ENCODE results near the gene SOX6.
"Not testable (repeated sequence)": the region's sequence is repeated elsewhere in the genome, so short reads cannot be mapped to it uniquely, and the experiment has no call there.

Gene SOX6

GRCh38 chr11:16356057-16356760 is at the start of gene SOX6:
Gene SOX6 (minus strand): TSS chr11:16356546. CDS start chr11:16341248, 15,298 bp downstream.
- peak; percentile 49 for DNase-seq (ENCODE audit: low read depth in 2 of 2)

DNA sequence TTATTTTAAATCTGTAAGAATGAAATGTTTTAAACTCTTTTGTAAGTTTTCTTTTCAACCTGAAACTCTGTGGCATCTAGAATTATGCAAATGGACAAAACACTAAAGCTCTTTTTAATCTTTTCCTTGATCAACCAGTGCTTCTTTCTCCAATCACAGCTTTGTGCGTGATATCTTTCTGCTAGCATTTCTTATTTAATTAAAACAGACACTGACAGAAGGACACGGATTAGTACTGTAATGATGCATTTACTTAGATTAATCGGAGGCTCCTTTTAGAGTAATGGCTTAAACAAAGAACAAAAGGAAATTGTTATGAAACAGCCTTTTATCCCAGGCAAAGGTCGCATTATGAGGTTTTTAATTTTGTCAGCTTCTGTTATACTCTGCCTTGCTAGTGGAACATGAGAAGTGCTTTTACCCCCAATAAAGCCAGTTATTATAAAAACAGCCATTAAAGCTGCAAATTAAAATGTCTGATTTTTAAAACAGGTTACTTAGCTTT is 48.5 kb upstream of the SOX6 start:
- no peak for DNase-seq (ENCODE audit: low read depth in 2 of 2)

DNA sequence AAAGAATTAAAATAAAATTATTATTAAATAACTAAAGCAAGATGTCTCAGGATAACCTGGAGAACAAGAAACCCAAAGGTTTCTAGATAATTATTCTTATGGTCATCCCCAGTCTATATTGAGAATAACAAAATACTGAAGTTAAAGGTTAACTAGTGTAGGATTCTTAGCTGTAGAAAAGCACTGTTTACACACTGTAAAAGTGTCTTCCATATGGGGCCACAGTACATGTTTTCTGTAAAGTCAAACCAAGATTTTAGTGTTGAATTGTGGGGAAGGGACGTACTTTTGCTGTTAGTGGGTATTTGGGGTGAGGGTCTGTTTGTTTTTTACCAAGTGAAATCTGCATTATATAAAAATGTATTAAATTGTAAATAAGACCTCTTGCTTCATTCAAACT is 47.5 kb upstream of the SOX6 start:
- no peak for DNase-seq (ENCODE audit: low read depth in 2 of 2)

DNA sequence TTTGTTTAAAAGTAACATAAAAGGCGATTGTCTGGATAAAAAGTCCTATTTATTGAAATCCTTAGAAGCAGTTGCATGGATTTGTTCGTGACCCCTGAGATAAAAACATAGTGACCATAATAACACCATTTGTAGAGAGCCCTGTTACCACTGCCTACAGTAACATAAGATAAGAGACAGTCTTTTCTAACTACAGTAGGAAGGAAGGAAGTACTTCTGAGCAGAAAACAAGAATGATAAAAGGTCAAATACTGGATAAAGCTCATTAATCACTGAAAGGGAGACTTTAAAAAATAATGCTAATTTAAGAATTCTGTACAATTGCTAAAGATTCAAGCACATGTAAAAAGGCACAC is 47.1 kb upstream of the SOX6 start:
- no peak for DNase-seq (ENCODE audit: low read depth in 2 of 2)

DNA sequence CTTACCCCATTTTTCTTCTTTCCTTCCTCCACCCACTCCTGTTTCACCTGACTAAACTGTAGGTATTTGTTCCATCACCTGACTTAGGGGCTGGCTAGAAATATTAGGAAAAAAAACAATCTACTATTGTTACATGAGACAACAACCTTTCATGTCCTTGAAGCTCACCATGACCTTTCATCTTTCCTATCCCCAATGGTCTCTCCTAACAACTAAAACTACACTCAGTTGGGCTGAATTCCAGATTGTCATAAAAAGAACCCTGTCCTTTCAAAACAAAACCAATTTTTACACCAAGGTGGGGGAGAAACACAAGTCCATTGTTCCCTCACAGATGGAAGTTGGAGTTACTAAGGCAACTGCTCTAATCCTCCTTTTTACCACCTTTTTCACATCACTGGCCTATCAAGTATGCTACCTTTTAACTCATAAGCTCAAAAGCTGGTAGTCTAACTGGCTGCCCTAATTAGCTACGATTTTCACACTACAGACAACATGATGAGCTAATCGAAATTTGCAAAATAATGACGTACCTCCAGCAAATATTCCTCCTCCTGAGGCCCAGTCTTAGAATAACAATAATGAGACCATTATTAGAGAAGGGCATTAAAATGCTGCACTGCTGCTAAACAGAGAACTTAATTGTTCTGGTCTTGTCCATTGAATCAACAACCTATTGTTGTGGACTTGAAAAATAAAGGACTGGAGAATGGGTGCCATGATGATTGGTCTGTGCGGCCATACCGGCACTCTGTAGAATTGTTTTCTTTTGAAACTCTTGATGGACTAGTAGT is 46.5 kb upstream of the SOX6 start:
- no peak for DNase-seq (ENCODE audit: low read depth in 2 of 2)

GRCh38 chr11:16397390-16397789 is 41.0 kb upstream of the SOX6 start:
- no peak for DNase-seq (ENCODE audit: low read depth in 2 of 2)

GRCh38 chr11:16395601-16396000 is 39.3 kb upstream of the SOX6 start:
- DNase-seq (ENCODE audit: low read depth in 2 of 2): no peak

GRCh38 chr11:16394947-16395346 is 38.6 kb upstream of the SOX6 start:
- no peak for DNase-seq (ENCODE audit: low read depth in 2 of 2)

DNA sequence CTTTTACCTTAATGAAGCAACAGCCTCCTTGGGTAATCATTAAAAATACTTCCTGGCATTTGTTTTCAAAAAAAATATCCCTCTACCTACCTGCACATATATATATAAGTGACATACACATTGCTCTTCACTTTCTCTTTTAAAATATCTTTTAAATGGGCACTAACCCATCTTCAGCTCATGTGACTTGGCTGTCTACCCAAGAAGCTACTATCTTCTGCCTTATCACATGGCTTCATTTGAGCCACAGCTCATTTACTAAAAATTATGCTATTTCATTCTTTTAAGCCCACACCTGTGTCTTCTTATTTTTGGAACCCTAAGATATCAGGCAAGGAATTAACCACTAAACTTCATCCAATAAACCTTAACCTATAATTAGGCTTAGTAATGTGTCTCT is 37.0 kb upstream of the SOX6 start:
- no peak for DNase-seq (ENCODE audit: low read depth in 2 of 2)

DNA sequence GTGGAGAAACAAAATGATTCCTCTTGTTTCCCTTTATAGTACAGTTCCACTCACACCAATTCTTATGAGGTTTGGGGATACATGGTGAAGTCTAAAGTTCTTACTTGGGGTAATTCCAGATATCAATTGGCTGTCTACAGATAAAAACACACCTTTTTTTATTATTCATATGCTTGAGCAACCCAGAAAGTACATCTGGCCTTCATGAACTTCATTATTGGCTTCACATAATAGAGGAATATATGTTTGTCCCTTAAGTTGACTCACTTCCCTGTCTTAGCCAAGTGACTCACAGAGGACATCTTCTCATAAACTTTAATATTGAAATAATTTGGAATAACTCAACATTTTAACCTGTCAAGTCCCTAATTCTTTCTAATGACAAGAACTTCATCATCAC is 36.3 kb upstream of the SOX6 start:
- no peak for DNase-seq (ENCODE audit: low read depth in 2 of 2)

- not testable (repeated sequence) for DNase-seq (ENCODE audit: low read depth in 2 of 2)
Observed at GRCh38 chr11:16390826-16391225, 34.5 kb upstream of the SOX6 start.

DNA sequence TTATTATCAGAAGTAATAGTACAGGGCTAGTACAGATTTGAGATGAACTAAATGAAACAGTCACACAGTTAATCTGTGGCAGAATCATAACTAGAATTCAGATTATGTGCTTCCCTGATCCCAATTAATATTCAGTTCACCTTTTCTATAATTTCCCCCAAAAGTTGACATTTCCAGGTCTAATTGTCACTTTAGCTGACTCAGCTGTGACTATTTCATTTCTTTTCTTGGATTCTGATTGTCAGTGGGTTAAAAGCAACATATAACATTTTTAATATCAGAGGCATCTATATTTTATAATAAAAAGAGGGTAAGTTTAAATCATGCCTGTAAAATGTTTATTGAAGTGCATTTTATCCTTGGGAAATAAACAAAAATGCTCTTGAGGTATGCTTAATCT is 28.8 kb upstream of the SOX6 start:
- DNase-seq (ENCODE audit: low read depth in 2 of 2): no peak

DNA sequence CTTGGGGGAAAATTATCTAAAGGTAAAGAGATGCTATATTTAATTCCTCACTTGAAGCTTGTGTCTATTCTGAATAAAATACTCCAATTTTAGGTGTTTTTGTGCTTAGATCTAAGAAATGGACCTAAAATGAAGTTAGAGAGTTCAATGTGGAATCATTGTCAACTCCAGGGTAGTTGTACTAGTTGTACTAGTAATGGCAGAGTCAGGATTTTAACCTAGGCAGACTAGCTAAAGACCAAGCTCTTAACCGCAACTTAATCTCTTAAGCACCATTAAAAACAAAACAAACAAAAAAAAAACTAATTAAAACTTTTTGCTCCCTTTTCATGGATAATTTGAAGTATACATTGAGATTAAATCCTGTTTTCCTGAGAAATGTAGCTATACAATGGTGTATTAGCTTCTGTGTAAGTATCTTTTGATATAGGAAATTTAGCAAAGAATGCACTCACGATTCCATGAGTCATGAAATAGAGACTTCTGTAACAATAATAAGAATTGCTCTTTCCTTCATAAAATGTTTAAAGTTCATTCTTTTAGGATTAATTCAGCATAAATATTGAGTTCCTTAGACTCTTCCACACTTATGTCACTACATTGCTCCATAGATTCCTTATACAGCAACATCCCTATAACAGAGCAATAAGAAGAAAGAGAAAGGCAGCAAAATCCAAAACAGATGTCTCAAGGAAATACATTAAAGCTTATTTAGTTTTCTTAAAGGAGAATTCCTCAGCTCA is 26.5 kb upstream of the SOX6 start:
- DNase-seq (ENCODE audit: low read depth in 2 of 2): peak; percentile 93

DNA sequence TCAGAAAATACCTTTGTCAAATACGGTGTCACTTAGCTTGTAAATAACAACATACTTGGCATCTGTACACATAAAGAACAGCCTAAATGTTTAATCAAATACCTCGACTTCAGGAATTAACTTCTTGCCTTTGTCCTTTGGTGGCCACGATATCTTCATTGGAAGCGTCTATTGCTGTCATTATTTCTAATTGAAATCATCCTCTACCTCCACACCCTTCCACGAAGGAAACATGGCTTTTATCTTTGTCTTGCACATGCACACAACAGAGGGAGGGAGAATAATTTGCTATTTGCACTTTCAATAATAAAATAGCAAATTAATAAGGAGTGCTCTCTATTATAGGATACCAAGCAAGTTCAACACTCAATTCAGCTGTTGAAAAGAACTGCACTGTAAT is 25.8 kb upstream of the SOX6 start:
- DNase-seq (ENCODE audit: low read depth in 2 of 2): no peak

- peak; percentile 60 to 62 for DNase-seq (ENCODE audit: low read depth in 2 of 2)
Observed at GRCh38 chr11:16380941-16381568, 24.7 kb upstream of the SOX6 start.

DNA sequence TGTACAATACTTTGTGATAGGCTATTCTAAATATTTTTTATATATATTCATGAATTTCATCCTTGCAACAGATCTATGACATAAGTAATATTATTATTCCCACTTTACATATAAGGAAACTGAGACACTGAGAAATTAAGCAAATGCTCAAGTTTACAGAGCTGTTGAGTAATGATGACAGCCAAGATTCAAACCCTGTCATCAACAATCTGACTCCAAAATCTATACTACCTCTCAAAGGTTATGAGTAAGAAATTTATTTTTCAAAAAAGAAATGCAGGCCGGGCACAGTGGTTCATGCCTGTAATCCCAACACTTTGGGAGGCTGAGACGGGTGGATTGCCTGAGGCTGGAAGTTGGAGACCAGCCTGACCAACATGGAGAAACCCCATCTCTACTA is 22.6 kb upstream of the SOX6 start:
- no peak for DNase-seq (ENCODE audit: low read depth in 2 of 2)

DNA sequence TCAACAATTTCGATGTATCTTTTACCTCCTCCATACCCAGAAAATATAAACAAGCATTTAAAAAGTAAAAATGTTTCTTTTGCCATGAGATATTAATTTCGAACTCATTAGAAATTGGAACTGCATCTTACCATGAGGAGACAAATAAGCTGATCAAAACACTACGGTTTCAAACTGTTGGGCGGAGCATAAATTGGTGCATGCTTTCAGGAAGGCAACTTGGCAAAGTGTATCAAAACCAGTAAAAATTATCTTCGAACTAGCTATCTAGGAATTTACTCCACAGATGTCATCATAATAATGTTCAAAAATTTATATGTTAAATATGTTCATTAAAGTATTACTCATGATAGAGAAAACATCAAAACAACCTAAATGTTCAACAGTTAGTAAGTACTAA is 21.4 kb upstream of the SOX6 start:
- no peak for DNase-seq (ENCODE audit: low read depth in 2 of 2)

GRCh38 chr11:16375664-16376063 is 19.3 kb upstream of the SOX6 start:
- DNase-seq (ENCODE audit: low read depth in 2 of 2): not testable (repeated sequence)

DNA sequence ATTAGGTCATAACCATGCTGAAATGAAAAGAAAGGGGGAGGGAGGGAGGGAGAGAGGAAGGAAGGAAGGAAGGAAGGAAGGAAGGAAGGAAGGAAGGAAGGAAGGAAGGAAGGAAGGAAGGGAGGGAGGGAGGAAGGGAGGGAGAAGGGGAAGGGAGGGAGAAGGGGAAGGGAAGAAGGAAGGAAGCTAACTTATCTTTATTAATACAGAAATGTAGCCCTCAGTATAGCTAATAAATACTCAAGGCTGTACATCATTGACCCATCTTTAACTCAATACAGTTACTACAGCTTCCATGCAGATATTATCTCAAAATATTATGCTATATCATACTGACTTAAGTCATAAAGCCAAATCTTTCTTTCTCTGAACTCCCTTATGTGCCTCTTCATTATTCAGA is 17.4 kb upstream of the SOX6 start:
- DNase-seq (ENCODE audit: low read depth in 2 of 2): no peak

DNA sequence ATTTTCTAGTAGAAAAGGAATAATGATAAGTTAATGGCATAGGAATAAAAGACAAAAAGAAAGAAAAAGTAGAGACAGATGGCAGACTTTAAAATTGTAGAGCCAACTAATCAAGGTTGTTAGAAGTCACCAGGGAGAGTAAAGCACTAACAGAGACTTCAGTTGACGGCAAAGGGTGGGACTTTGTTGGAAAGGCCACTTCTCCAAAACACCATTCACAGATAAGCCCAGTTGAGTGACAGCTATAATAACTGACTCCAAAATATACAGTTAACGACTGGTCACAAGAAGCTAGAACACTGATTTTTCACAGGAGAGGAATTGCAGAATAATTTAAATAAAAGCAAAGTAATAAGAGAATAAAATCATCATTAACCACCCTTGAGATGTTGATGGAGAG is 16.0 kb upstream of the SOX6 start:
- DNase-seq (ENCODE audit: low read depth in 2 of 2): no peak

- DNase-seq (ENCODE audit: low read depth in 2 of 2): no peak
Observed at GRCh38 chr11:16367252-16367651, 10.9 kb upstream of the SOX6 start.

DNA sequence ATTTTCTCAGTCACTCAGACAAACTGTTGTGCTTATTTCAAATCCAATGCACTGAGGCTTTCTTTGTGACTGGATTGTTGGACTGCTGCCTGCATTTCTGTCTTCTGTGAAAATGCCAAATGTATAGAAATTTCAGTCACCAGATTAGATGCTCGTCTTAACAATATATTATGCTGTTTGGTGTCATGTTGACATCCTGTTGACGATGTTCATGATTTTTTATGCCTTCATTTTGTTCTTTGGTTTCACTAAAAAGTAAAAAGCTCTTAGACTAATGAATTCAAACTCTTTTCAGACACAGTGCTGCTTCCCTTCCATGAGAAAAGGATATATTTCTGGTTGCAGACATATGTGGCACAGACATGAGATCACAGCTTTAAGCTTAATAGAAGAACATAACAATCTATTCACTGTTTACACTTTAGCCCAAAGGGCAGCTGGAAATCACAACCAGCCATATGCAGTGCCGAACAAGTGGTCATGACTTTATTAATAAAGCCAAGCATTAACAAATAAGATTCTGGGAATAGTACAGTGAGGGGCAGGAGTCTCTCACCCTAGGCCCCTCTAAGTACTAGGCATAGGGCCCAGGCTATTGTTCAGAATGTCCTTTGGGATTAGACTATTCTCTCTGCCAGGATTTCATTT is 9.4 kb upstream of the SOX6 start:
- no peak for DNase-seq (ENCODE audit: low read depth in 2 of 2)

Measured in fibroblast of skin of left quadriceps (primary cell).